Suprapubic skin (tissue), 3 donors: ENCODE measurements around the gene AHCYL1.

ENCODE experiments used
- CTCF ChIP-seq, 2 donors: fragments of 200-600 bp in 1 of 2; fragments of 450-650 bp in 1 of 2; sonication (generic) in 1 of 2; IDR thresholded peaks; one replicate each; pipeline ENCODE4 v1.5.1; 2016 to 2019; ENCODE audit warnings: antibody characterized with exemption in 2 of 2, mild to moderate bottlenecking in 1 of 2, moderate library complexity in 1 of 2
- POLR2A ChIP-seq, 2 donors: fragments of 450-650 bp; IDR thresholded peaks; one replicate each; pipeline ENCODE4 v1.6.1; 2017; ENCODE audit warnings: antibody characterized with exemption in 2 of 2, mild to moderate bottlenecking in 2 of 2, moderate library complexity in 2 of 2

GRCh38 chr1:109989506-109990301, 5.1 kb downstream of the AHCYL1 start:
- TF ChIP-seq CTCF (IDR thresholded peaks at IDR 0.05) = no peak
- no peak for TF ChIP-seq POLR2A (IDR thresholded peaks at IDR 0.05)
